Fibroblast of skin of back (primary cell): ENCODE results near the gene STIP1.
A peak's percentile ranks its signal among the peaks of the same experiment; 100 is the strongest.
"Not testable (repeated sequence)": the region's sequence is repeated elsewhere in the genome, so short reads cannot be mapped to it uniquely, and the experiment has no call there.

Experiments used
- DNase-seq: peaks from one replicate; pipeline ENCODE4 v3.0.0-alpha.2; 2013

Gene STIP1

GRCh38 chr11:64238076-64238475 is 52.1 kb downstream of the STIP1 start:
- no peak for DNase-seq

- DNase-seq: no peak
Measured at GRCh38 chr11:64238999-64239398, 53.0 kb downstream of the STIP1 start.

GRCh38 chr11:64239662-64240434 is 53.9 kb downstream of the STIP1 start:
- DNase-seq: no peak

- peak; percentile 96 for DNase-seq
Measured at GRCh38 chr11:64240435-64241240, 54.7 kb downstream of the STIP1 start, which contains the start of gene FKBP2. Gene FKBP2 (plus strand): TSS chr11:64241095. CDS start chr11:64242388, 1,293 bp downstream.

DNA sequence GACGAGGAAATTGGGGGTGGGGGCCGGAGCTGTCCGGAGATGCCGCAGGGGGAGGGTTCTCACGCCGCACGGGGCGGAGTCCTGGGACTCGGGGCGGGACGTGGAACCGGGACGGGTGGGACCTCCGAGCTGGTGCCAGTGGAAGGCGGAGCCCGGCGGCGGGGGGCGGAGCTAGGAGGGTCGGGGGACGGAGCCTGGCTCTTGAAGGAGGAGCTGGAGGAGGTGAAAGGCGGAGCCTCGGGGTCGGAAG is 55.2 kb downstream of the STIP1 start:
- peak; percentile 98 for DNase-seq

DNA sequence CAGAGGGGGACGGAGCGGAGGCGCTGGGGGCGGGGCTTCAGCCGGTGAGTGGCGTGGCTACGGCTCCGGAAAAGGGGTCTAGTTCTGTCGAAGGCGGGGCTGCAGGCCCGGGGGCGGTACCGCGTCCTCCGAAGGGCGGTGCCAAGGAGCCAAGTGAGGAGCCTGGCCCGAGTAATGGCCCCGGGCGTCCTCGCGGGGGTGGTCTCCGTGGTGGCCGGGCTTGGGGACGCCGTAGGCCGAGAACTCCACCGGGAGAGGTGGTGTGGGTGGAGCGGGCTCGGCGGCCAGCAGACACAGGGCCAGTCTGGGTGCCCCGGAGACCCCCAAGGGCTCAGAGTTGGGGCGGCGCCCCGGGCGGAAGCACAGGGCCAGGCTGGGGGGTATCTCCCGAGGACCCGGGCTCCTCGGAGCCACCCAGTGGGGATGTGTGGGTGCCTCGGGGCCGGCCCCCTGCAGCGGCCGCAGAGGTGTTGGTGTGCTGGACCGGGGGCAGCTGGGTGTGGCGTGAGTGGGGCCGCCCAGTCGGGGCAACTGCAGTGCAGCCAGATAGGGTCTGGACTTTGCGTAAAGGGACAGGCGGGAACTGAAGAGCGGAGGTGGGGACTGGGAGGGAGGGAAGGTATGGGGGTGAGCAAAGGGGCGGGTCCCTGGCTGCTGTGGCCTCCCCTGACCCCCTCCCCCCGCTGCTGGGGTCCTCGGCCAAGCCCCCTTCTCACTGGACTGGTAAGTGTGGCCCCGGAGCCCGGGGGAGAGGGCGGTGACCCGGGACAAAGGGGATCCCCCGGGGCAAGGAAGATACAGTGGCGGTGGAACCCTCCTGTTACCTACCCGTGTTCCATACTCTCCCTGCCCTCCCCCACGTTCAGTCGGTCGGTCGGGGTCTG is 55.8 kb downstream of the STIP1 start:
- peak; percentile 39 for DNase-seq

DNA sequence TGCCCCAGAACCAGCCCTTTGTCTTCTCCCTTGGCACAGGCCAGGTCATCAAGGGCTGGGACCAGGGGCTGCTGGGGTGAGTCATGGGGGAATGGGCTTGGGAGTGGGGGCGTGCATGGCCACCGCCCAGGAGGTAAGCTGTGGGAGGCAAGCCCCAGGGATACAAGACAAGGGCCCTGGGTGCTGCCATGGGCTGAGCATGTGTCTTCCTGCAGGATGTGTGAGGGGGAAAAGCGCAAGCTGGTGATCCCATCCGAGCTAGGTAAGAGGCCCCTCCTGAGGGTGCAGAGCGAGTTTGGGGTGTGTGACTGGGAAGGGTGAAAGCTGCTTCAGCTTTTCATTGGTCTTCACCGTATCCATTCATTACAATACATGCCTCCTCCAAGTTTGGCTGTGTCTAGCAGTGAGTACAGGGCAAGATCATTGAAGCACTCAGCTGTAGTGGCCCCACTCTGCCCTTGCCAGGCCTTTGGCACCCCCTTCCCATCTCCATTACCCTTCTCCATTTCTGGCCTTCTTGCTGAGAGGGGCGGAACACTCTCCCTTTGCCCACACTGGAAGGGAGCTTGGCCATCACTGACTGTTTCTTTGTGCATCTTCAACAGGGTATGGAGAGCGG is 57.4 kb downstream of the STIP1 start:
- DNase-seq: no peak

DNA sequence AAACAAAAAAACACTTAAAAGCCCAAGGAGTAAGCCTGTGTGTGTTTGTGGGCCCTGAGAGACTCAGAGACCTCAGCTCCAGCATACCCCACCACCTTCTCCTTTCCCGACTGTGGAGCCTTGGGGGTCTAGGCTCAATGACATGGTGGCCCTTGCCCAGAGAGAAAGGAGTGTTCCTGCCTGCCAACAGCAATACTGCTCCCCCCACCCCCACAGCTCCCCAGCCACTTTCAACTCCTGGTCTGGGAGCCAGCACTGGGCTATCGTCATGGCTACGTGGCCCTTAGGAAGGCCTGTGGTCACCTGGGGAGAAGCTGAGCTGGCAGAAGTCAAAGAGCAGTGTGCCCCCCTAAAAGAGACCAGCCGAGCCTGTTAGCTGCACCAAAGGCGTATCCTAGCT is 58.1 kb downstream of the STIP1 start:
- DNase-seq: no peak

DNA sequence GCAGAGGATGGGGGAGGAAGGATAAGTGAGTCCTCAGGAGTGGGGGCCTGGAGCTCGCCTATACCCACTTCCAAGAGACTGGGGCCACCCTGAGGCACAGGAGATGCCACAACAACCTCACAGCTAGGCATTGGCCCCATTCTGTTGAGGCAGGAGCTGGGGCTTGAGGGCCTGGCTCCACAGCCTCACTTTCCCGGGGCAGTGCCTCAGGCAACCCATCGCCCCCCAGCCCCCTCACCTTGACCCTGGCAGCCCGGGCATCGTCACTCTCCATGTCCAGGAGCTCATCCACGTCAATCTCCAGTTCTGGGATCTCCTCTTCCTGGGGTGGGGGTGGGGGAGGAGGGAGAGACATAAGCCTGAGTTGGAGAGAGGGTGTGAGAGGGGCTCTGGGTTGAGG is 59.0 kb downstream of the STIP1 start:
- no peak for DNase-seq

- DNase-seq: no peak
Measured at GRCh38 chr11:64245401-64245796, 59.4 kb downstream of the STIP1 start.

- DNase-seq: peak; percentile 98
Measured at GRCh38 chr11:64245797-64246620, 60.0 kb downstream of the STIP1 start.

GRCh38 chr11:64246621-64246870 is 60.6 kb downstream of the STIP1 start:
- DNase-seq: not testable (repeated sequence)

DNA sequence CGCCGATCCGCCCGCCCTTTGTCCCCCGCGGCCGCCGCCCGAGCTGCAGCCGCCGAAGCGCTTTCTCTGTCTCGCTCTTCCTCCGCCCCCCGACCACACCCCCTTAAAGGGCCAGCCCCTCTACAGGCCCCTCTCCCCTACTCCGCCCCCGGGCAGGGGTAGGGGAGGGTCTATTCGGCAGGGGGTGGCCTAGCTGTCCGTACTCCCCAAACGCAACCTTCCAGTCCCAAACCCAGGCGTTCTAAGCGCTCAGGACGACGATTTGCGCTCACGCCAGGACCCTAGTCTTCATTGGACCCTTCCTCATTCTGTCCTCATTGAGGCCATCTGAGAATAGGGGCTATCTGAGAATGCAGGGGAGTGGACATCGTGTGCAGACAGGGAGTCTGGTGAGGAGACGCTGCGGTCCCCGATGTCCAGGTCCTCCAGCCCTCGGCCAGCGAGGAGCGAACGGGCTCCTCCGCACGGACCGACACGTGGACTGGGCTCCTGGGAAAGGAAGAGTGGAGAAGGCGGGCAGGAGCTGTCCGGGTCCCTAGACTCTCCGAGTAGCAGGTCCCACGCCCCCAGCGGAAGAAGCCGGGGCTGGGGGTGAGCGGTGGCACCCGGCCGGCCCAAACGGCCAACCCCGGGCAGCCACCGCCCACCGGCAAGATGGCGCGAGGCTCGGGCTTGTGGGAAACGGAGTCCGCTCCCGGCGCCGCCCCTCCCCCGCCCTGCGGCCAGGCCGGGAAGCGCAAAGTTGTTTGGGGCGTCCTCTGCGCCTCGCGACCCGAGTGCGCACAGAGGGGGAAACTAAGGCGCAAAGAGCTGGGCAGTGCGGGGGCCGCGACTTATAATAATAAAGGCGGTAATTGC is 61.1 kb downstream of the STIP1 start, which contains the start of gene PPP1R14B:
TSS of gene PPP1R14B (minus strand) at position 73 of the 858 bp plus-strand sequence. CDS start 270 bp downstream, outside the sequence.
- peak; percentile 93 for DNase-seq

GRCh38 chr11:64247729-64248531 is 62.0 kb downstream of the STIP1 start:
- no peak for DNase-seq

DNA sequence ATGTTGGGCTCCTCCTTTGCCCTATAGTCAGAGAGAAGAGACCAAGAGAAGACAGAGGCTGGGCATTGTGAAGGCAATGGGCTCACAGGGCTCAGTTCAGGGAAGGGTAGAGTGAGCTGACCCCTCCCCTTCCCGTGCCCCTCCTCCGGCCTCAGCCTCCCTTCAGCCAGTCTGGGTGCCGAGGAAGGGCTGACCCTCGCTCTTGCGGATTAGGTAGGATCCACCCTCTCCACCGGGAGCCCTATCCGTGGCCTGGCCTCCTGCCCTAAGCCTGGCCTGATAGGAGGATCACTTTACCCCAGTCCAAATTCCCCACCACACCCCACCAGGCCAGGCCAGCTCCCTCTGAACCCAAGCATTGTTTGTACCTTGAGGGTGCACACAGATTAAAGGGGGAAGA is 62.6 kb downstream of the STIP1 start:
- DNase-seq: no peak

DNA sequence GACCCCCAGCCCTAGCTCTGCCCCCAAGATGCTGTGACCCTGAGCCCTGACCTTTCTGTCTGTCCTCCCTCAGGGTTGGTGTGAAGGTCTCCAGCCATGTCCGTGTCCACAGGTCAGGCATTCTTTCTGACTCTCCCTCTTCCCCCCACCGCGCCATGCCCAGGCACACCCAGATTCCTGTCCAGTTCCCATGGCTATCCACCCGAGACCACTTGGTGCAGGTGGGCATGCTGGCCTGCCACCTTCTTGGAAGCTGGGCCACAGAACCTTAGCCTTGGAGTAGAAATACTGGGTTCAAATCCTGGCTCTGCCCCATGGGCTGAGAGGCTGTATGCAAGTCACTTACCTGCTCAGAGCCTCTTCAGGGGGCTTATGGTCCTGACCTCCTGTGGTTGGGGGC is 63.1 kb downstream of the STIP1 start:
- DNase-seq: no peak

- DNase-seq: no peak
Measured at GRCh38 chr11:64249563-64250414, 63.8 kb downstream of the STIP1 start.

DNA sequence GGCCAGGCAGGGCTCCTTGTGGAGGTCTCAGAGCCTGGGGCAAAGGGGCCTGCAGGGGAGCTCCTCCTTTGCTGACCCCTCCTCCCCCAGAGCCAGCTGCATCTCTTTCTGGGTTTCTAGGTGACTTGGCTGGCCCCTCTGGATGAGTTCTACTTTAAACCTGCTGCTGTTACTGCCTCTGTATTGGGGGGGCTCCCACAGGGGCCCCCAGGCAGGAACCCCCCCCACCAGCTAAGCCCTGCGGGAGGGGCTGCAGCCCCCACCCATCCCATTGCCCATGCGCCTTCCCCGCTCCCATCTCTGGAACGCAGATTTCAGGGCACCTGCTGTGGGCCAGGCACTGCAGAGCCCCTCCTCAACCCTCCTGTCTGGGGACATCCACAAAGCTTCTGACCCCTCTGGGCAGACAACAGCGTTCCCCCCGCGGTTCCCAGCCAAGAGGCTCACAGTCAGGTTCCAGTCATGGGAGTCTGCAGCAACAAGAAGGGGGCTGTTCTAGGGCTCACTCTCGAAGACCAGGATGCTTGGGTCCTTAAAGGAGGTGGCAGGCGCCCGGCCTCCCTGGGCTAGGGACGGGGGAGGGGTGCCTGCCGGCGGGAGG is 64.5 kb downstream of the STIP1 start:
- no peak for DNase-seq
